HEK293 (cell line): ENCODE measurements around the gene MEAK7.

Source experiments
- CTCF ChIA-PET: fragments of 350-600 bp; formaldehyde crosslinking; extraction: SDS; loops from one replicate; lab custom pipeline; 2021; ENCODE audit warnings: antibody characterized with exemption; lab: Yijun Ruan, JAX
- POLR2A ChIA-PET: fragments of 300-600 bp; formaldehyde crosslinking; extraction: SDS; loops from one replicate; lab custom pipeline; 2020; ENCODE audit warnings: antibody characterized with exemption, inconsistent platforms; lab: Yijun Ruan, JAX
- H3K27ac ChIP-seq: fragments of 200-500 bp; sonication (Bioruptor generic); 2 replicates; pipeline ENCODE4 v1.5.1; 2014; ENCODE audit warnings: low read depth, low read length, control low read depth, inconsistent platforms; ENCODE audit errors: extremely low read depth
- H3K36me3 ChIP-seq, 2 experiments: fragments of 200-500 bp in 1 of 2; sonication (Bioruptor generic) in 1 of 2; 1 replicate in 1 of 2; 2 replicates in 1 of 2; pipeline ENCODE4 v1.5.1; 2014 to 2017; ENCODE audit warnings: inconsistent platforms in 2 of 2, low read length in 2 of 2; ENCODE audit not compliant: control insufficient read depth in 2 of 2, insufficient read depth in 1 of 2
- H3K4me1 ChIP-seq: fragments of 200-500 bp; sonication (Bioruptor generic); 2 replicates; pipeline ENCODE4 v1.5.1; 2014; ENCODE audit warnings: mild to moderate bottlenecking, low read length, inconsistent platforms; ENCODE audit not compliant: control insufficient read depth, insufficient read depth
- H3K4me3 ChIP-seq: 2 replicates; pipeline ENCODE4 v1.5.1; 2011; ENCODE audit warnings: low read depth, mild to moderate bottlenecking, control low read depth, low read length, moderate library complexity
- H3K9me3 ChIP-seq: fragments of 200-500 bp; sonication (Bioruptor generic); 2 replicates; pipeline ENCODE4 v1.5.1; 2014; ENCODE audit warnings: low read depth, low read length, inconsistent platforms; ENCODE audit not compliant: control insufficient read depth, insufficient read depth
- CTCF ChIP-seq: fragments of 450-650 bp; formaldehyde crosslinking; IDR thresholded peaks from 2 replicates; pipeline ENCODE4 v1.5.1; 2016; ENCODE audit warnings: missing biosample characterization, missing genetic modification characterization
- OSR2 ChIP-seq: fragments of 450-650 bp; formaldehyde crosslinking; IDR thresholded peaks from 2 replicates; pipeline ENCODE4 v1.5.1; 2016; ENCODE audit warnings: missing biosample characterization, missing genetic modification characterization
- REST ChIP-seq: fragments of 450-650 bp; formaldehyde crosslinking; IDR thresholded peaks from 2 replicates; pipeline ENCODE4 v1.5.1; 2016; ENCODE audit warnings: missing biosample characterization, missing genetic modification characterization
- ZFHX2 ChIP-seq: fragments of 450-650 bp; formaldehyde crosslinking; conservative IDR thresholded peaks from 2 replicates; pipeline ENCODE4 v1.5.1; 2016; ENCODE audit warnings: missing biosample characterization, missing genetic modification characterization
- ZFP3 ChIP-seq: fragments of 450-650 bp; formaldehyde crosslinking; IDR thresholded peaks from 2 replicates; pipeline ENCODE4 v1.5.1; 2016; ENCODE audit warnings: low read depth, missing biosample characterization, missing genetic modification characterization
- ZNF112 ChIP-seq: fragments of 450-650 bp; formaldehyde crosslinking; IDR thresholded peaks from 2 replicates; pipeline ENCODE4 v1.5.0; 2017; ENCODE audit warnings: missing biosample characterization, missing genetic modification characterization
- ZNF138 ChIP-seq: fragments of 450-650 bp; formaldehyde crosslinking; IDR thresholded peaks from 2 replicates; pipeline ENCODE4 v1.5.1; 2016; ENCODE audit warnings: missing biosample characterization, missing genetic modification characterization, borderline replicate concordance
- ZNF18 ChIP-seq: fragments of 450-650 bp; formaldehyde crosslinking; IDR thresholded peaks from 2 replicates; pipeline ENCODE4 v1.5.1; 2016; ENCODE audit warnings: missing biosample characterization, missing genetic modification characterization
- ZNF221 ChIP-seq: fragments of 450-650 bp; formaldehyde crosslinking; IDR thresholded peaks from 2 replicates; pipeline ENCODE4 v1.5.1; 2017; ENCODE audit warnings: missing biosample characterization, missing genetic modification characterization, borderline replicate concordance
- ZNF24 ChIP-seq: fragments of 450-650 bp; formaldehyde crosslinking; IDR thresholded peaks from 2 replicates; pipeline ENCODE4 v1.5.1; 2016; ENCODE audit warnings: missing biosample characterization, missing genetic modification characterization
- ZNF324 ChIP-seq: fragments of 450-650 bp; formaldehyde crosslinking; IDR thresholded peaks from 2 replicates; pipeline ENCODE4 v1.5.1; 2016; ENCODE audit warnings: missing biosample characterization, missing genetic modification characterization
- ZNF335 ChIP-seq: fragments of 450-650 bp; formaldehyde crosslinking; conservative IDR thresholded peaks from 2 replicates; pipeline ENCODE4 v1.5.1; 2016; ENCODE audit warnings: missing biosample characterization, missing genetic modification characterization
- ZNF362 ChIP-seq: fragments of 450-650 bp; formaldehyde crosslinking; IDR thresholded peaks from 2 replicates; pipeline ENCODE4 v1.5.1; 2016; ENCODE audit warnings: missing biosample characterization, missing genetic modification characterization
- ZNF366 ChIP-seq: fragments of 450-650 bp; formaldehyde crosslinking; conservative IDR thresholded peaks from 2 replicates; pipeline ENCODE4 v1.5.1; 2016; ENCODE audit warnings: missing biosample characterization, missing genetic modification characterization
- ZNF521 ChIP-seq: fragments of 450-650 bp; formaldehyde crosslinking; IDR thresholded peaks from 2 replicates; pipeline ENCODE4 v1.5.1; 2017; ENCODE audit warnings: missing biosample characterization, mild to moderate bottlenecking, missing genetic modification characterization
- ZNF530 ChIP-seq: fragments of 450-650 bp; formaldehyde crosslinking; IDR thresholded peaks from 2 replicates; pipeline ENCODE4 v1.5.1; 2016; ENCODE audit warnings: low read depth, missing biosample characterization, missing genetic modification characterization
- ZNF654 ChIP-seq: fragments of 450-650 bp; formaldehyde crosslinking; IDR thresholded peaks from 2 replicates; pipeline ENCODE4 v1.5.1; 2016; ENCODE audit warnings: low read depth, missing biosample characterization, missing genetic modification characterization
- ZNF768 ChIP-seq: fragments of 450-650 bp; formaldehyde crosslinking; IDR thresholded peaks from 2 replicates; pipeline ENCODE4 v1.5.1; 2018; ENCODE audit warnings: missing biosample characterization, mild to moderate bottlenecking, missing genetic modification characterization
- ZNF776 ChIP-seq: fragments of 450-650 bp; formaldehyde crosslinking; IDR thresholded peaks from 2 replicates; pipeline ENCODE4 v1.5.0; 2017; ENCODE audit warnings: missing biosample characterization, missing genetic modification characterization, borderline replicate concordance

The MEAK7 gene

GRCh38 chr16:84547546-84548061 lies 43.1 kb upstream of the MEAK7 start (continued):
- TF ChIP-seq ZNF335 (0 out of 2 replicates have a peak, but pooled peaks have one; percentile 22), ZNF18 (tag by site-specific recombination) (0 out of 2 replicates have a peak, but pooled peaks have one; percentile 16), ZNF324 (no peak), ZNF138 (tag by site-specific recombination) (no peak), ZNF530 (tag by site-specific recombination) (no peak), ZNF768 (tag by site-specific recombination) (no peak), ZNF24 (no peak), OSR2 (tag by site-specific recombination) (peak; percentile 56; the same call in 1 of the 2 replicates), CTCF (tag by site-specific recombination) (no peak), ZNF521 (tag by site-specific recombination) (no peak), ZNF362 (tag by site-specific recombination) (no peak), ZFP3 (peak; percentile 45; the same call in 1 of the 2 replicates), ZFHX2 (peak; percentile 76), ZNF776 (tag by site-specific recombination) (no peak), ZNF112 (tag by site-specific recombination) (no peak), ZNF221 (tag by site-specific recombination) (no peak)
- TF ChIP-seq, all 188 proteins: peak for 9

- Histone ChIP-seq H3K9me3 (no peaks in the 10 kb centered on the region), H3K4me1 (peaks cover 6% of the 10 kb centered on the region), H3K4me3 (no peak overlapping the region), H3K27ac (no peak overlapping the region), H3K36me3 (no peaks in the 10 kb centered on the region)
- peak; percentile 65; the same call in 1 of the 2 replicates for TF ChIP-seq REST (tag by site-specific recombination)
- TF ChIP-seq ZNF366, result 0 out of 2 replicates have a peak, but pooled peaks have one; percentile 29
- no peak for TF ChIP-seq ZNF654
- CTCF ChIA-PET, result interaction anchor here (1.3 kb wide), 1 partner anchor 36 kb away, joined by 3 read pairs; no protein-coding TSS in a partner anchor
- POLR2A ChIA-PET, result interaction anchor here (0.5 kb wide), 1 partner anchor 39 kb away, joined by 3 read pairs; no protein-coding TSS in a partner anchor
These were observed 42.4 kb upstream of the MEAK7 start for GRCh38 chr16:84546669-84547545.
